ENCODE data around the gene OGFR. TPM values are rescaled to one million over a fixed set of nuclear protein-coding genes. Genes with fewer than 3 reads are reported as not detected.
A peak's percentile ranks its signal among the peaks of the same experiment; 100 is the strongest.

The OGFR gene
- total RNA-seq, 1 donor from 2014 or later = 43.7 TPM

DNA sequence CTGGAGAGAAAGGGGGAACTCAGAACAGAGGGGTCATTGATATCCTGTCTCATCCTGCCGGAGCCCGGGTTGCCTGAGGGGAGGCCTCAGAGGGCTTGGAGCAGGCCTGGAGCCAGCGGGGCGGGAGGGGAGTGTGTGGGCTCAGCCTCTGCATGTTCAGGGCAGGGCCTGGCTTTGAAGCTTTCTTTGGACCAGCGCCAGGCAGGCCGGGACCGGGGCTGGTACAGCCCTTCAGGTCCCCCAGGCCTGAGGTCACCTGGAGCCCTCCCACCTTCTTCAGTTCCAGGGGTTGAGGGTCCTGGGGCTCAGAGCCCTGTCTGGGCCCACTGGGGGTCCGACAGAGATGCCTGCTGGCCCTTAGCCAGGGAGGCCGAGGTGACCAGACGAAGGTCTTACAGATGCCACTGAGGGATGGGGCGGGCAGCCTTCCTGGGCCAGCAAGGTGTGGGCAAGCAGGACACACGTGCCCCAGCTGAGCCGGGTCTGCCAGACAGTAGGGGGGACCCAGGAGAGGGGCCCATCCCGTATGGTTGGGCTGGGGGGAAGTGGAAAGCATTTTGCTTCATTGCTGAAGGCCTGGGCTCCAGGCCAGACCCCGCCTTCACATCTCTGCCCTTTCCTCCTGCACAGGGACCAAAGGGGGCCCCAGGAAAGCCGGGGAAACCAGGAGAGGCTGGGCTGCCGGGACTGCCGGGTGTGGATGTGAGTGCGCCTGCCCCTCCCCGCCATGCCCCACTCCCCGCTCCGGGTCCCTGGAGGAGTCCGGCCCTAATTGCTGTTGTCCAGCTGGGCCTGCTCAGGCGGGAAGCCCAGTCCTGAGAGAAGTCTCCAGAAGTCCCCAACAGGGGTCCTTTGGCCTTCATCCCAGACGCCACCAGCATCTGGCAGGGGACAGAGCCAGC is 14.2 kb downstream of the OGFR start:
- no peaks in the 10 kb centered on the region for H3K9me3 ChIP-seq
- no peaks in the 10 kb centered on the region for H3K36me3 ChIP-seq
- peaks cover 13% of the 10 kb centered on the region for H3K27me3 ChIP-seq
- no peak for DNase-seq (ENCODE audit: extremely low spot score in 2 of 2)
- H3K4me1 ChIP-seq = peaks cover 54% of the 10 kb centered on the region
- TF ChIP-seq, protein P1, sequence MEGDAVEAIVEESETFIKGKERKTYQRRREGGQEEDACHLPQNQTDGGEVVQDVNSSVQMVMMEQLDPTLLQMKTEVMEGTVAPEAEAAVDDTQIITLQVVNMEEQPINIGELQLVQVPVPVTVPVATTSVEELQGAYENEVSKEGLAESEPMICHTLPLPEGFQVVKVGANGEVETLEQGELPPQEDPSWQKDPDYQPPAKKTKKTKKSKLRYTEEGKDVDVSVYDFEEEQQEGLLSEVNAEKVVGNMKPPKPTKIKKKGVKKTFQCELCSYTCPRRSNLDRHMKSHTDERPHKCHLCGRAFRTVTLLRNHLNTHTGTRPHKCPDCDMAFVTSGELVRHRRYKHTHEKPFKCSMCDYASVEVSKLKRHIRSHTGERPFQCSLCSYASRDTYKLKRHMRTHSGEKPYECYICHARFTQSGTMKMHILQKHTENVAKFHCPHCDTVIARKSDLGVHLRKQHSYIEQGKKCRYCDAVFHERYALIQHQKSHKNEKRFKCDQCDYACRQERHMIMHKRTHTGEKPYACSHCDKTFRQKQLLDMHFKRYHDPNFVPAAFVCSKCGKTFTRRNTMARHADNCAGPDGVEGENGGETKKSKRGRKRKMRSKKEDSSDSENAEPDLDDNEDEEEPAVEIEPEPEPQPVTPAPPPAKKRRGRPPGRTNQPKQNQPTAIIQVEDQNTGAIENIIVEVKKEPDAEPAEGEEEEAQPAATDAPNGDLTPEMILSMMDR (IDR thresholded peaks at IDR 0.05) = no peak
- peak in 1 of 2 donors; percentile 15 for TF ChIP-seq POLR2AphosphoS5 (IDR thresholded peaks at IDR 0.05; ENCODE audit: insufficient read depth in 1 of 2, low read depth in 1 of 2)
- no peak for TF ChIP-seq POLR2A (IDR thresholded peaks at IDR 0.05)
- no peak overlapping the region for H3K4me3 ChIP-seq
- intact Hi-C loops (cut with DNase I) = loop anchor here (10.0 kb wide), 1 partner anchor 404 kb away; no protein-coding TSS in a partner anchor
- H3K27ac ChIP-seq = no peak overlapping the region

DNA sequence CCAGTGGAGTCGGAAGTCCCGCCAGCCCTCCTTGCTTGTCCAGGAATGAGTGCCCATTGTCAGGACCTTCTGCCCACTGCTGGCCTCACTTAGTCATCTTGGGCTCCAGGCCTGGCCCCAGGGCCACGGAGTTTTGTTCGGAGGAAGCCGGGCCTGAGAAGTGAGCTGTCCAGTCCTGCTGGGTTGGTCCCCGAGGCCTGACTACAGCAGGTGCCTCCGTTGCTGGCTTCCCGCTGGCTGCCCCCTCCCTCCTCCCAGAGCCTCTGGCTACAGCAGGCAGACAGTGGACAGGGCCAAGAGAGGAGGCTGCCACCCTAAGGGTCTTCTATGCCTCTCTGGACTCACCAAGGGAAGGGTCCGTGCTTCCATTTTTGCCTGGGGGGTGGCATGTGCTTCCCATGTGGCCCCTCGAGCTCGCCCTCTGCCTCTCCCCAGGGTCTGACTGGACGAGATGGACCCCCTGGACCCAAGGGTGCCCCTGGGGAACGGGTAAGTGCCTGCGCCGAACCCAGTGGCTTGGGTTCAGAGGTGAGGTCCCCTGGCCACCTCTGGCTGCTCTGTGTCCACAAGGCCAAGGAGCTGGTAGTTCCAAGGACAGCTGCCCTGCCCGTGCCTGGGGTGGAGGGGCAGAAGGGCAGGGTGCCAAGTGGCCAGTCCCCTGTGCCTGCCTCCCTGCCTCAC is 15.0 kb downstream of the OGFR start:
- Histone ChIP-seq H3K27ac (no peak overlapping the region), H3K27me3 (peaks cover 13% of the 10 kb centered on the region), H3K9me3 (no peaks in the 10 kb centered on the region), H3K4me3 (no peak overlapping the region), H3K36me3 (no peaks in the 10 kb centered on the region), H3K4me1 (peaks cover 62% of the 10 kb centered on the region)
- TF ChIP-seq POLR2AphosphoS5 (IDR thresholded peaks at IDR 0.05; ENCODE audit: insufficient read depth in 1 of 2, low read depth in 1 of 2) (no peak), POLR2A (IDR thresholded peaks at IDR 0.05) (no peak)
- TF ChIP-seq, protein P1 (IDR thresholded peaks at IDR 0.05) = no peak
- DNase-seq (ENCODE audit: extremely low spot score in 2 of 2) = no peak
- intact Hi-C loops (cut with DNase I) = loop anchor here (10.0 kb wide), 1 partner anchor 405 kb away; no protein-coding TSS in a partner anchor

DNA sequence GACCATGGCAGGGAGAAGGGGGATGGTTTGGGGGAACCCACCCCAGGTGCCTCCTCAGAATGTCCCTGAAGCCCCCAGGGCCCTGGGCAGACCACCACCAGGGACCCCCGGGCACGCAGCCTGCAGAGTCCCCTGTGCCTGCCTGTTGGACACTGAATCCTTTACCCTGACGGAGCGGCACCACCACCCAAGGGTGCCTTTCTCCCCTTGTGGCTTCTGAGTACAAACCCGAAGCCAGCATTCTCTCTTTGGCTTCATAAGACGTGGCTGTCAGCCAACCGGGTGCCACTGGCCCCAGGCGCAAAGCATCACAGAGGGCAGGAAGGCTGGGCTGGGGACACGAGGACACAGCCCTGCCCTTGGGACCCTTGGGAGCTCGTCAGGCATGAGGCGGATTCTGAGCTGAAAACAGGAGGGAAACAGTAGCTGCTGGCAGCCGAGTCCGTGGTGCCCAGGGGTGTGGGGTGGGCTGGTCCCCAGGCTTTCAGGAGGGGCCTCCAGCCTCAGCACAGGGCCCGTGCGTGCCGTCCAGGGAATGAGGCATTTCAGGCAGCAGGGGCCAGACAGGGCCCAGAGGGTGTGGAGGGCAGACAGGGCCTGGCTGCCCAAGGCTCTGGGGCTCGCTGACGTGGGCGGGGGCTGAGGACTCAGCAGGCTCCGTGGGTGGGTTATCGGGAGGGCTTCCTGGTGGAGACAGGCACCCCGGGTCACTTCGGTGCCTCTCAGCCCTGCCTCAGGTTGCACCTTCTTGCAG is 15.8 kb downstream of the OGFR start:
- H3K9me3 ChIP-seq = no peaks in the 10 kb centered on the region
- DNase-seq (ENCODE audit: extremely low spot score in 2 of 2) = no peak
- peaks cover 63% of the 10 kb centered on the region for H3K4me1 ChIP-seq
- intact Hi-C loops (cut with DNase I) = no loop called here
- no peak overlapping the region for H3K27ac ChIP-seq
- no peaks in the 10 kb centered on the region for H3K36me3 ChIP-seq
- peaks cover 13% of the 10 kb centered on the region for H3K27me3 ChIP-seq
- H3K4me3 ChIP-seq = no peak overlapping the region
- no peak for TF ChIP-seq POLR2AphosphoS5 (IDR thresholded peaks at IDR 0.05; ENCODE audit: insufficient read depth in 1 of 2, low read depth in 1 of 2)
- TF ChIP-seq POLR2A (IDR thresholded peaks at IDR 0.05) = no peak
- TF ChIP-seq, protein P1 (IDR thresholded peaks at IDR 0.05) = no peak

DNA sequence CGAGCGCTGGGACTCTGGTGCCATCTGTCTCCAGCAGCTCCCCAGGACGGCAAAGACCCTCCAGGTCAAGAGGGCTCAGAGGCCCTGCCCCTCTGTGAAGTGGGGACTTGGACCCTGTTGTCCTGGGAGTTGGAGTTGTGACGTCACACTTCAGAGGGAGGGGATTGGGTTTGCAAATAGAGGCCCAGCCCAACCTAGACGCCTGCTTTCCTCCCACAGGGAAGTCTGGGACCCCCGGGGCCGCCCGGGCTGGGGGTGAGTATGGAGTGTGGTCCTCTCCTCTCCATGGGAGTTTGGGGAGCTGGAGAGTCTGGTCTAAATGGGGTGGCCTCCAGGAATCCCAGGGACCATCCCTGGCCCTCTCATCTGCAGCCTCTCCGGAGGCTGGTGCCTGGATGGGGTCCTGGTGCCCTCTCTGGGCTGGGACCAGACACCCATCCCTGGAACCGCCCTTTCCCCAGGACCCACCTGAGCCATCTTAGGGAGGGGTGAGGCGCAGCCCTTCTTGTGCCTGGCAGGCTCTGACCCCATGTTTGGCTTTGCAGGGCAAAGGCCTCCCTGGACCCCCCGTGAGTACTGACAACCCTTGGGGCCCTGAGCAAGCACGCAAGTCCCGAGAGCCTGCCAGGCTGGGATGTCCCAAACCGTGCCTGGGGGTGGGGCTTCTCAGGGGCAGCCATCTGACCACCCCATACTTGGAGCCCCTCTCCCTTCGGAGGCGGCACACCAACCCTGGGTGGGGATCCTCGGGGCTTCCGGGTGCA is 16.5 kb downstream of the OGFR start:
- intact Hi-C loops (cut with DNase I) = no loop called here
- TF ChIP-seq POLR2AphosphoS5 (IDR thresholded peaks at IDR 0.05; ENCODE audit: insufficient read depth in 1 of 2, low read depth in 1 of 2) = no peak
- TF ChIP-seq POLR2A (IDR thresholded peaks at IDR 0.05) = no peak
- TF ChIP-seq, protein P1 (IDR thresholded peaks at IDR 0.05) = no peak
- H3K4me3 ChIP-seq = no peak overlapping the region
- peaks cover 13% of the 10 kb centered on the region for H3K27me3 ChIP-seq
- no peak overlapping the region for H3K27ac ChIP-seq
- no peaks in the 10 kb centered on the region for H3K36me3 ChIP-seq
- no peaks in the 10 kb centered on the region for H3K9me3 ChIP-seq
- peaks cover 55% of the 10 kb centered on the region for H3K4me1 ChIP-seq
- no peak for DNase-seq (ENCODE audit: extremely low spot score in 2 of 2)

All from vagina (tissue), 2 donors.